ENCODE results near the gene CEACAM21. TPM values are rescaled to one million over a fixed set of nuclear protein-coding genes. Genes with fewer than 3 reads are reported as not detected.
A peak's percentile ranks its signal among the peaks of the same experiment; 100 is the strongest.

The CEACAM21 gene
- total RNA-seq, 1 donor from 2014 or later, result not detected

DNA sequence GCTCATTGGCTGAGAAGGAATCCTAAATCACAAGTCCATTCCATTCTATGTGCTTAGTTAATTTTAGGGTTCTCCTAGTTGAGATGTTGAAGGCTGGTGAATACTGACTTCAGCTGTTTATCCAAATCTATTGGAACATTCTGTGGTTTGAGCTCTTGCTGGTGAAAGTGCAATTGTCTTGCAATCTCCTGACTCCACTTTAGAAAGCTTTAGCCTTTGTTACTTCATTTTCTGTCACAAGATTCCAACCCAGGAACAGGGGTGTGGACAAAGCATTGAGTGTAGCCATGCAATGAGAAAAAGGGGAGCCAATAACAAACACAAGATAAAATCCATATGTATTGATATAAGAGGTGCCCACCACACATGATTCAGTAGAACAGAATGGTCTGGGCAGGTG, 15.0 kb downstream of the CEACAM21 start:
- Histone ChIP-seq H3K27ac (no peak overlapping the region), H3K27me3 (no peaks in the 10 kb centered on the region), H3K9me3 (ENCODE audit: low read depth) (no peaks in the 10 kb centered on the region), H3K36me3 (no peaks in the 10 kb centered on the region), H3K4me2 (no peak overlapping the region), H3K79me2 (ENCODE audit: low read depth) (no peaks in the 10 kb centered on the region), H3K4me3 (no peak overlapping the region), H2AFZ (replicated peaks) (no peak overlapping the region), H3K4me1 (no peaks in the 10 kb centered on the region), H3K9ac (no peak overlapping the region), H4K20me1 (ENCODE audit: low read depth) (no peaks in the 10 kb centered on the region), H3F3A (ENCODE audit: low read depth) (no peaks in the 10 kb centered on the region)
- Mint-ChIP-seq H3K27ac (no peak overlapping the region), H3K9me3 (peaks cover 1% of the 10 kb centered on the region), H3K4me3 (no peak overlapping the region), H3K36me3 (no peaks in the 10 kb centered on the region), H3K4me1 (no peaks in the 10 kb centered on the region), H3K27me3 (ENCODE audit: insufficient read depth, low read depth) (peaks cover 8% of the 10 kb centered on the region)
- no peak for TF ChIP-seq EZH2phosphoT487 (IDR thresholded peaks at IDR 0.05)
- no peak for TF ChIP-seq EZH2 (IDR thresholded peaks at IDR 0.05)
- TF ChIP-seq, protein P1, sequence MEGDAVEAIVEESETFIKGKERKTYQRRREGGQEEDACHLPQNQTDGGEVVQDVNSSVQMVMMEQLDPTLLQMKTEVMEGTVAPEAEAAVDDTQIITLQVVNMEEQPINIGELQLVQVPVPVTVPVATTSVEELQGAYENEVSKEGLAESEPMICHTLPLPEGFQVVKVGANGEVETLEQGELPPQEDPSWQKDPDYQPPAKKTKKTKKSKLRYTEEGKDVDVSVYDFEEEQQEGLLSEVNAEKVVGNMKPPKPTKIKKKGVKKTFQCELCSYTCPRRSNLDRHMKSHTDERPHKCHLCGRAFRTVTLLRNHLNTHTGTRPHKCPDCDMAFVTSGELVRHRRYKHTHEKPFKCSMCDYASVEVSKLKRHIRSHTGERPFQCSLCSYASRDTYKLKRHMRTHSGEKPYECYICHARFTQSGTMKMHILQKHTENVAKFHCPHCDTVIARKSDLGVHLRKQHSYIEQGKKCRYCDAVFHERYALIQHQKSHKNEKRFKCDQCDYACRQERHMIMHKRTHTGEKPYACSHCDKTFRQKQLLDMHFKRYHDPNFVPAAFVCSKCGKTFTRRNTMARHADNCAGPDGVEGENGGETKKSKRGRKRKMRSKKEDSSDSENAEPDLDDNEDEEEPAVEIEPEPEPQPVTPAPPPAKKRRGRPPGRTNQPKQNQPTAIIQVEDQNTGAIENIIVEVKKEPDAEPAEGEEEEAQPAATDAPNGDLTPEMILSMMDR (IDR thresholded peaks at IDR 0.05), result no peak
- no peak for DNase-seq (ENCODE audit: low spot score)

DNA sequence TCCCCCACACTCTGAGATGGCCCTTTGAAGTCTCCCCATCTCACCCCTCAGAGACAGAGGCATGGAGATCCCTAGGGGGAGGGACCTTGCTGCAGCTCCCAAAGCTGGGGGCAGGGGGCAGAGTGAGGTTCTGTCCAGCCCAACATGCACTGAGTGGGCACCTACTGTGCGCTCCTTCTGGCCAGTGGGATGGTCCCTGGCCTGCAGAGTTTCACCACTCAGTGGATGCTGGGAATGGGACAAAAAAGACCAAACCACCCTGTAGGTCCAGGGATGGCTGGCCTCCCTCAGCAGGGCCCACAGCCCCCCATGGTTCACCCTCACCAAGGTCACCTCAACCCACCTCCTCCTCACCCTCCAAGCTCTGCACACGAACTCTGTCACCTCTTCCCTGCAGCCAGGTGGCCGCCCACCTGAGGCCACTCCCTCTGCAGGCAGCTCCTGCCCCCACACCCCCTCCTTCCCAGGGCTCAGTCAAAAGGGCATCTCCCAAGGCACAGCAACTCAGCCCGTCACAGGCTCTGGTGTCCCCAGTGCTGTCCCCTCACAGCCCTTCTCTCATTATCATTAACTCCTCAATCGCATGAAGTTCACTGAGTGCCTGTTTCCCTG, 16.1 kb downstream of the CEACAM21 start:
- DNase-seq (ENCODE audit: low spot score), result no peak
- Histone ChIP-seq H3F3A (ENCODE audit: low read depth) (no peaks in the 10 kb centered on the region), H2AFZ (replicated peaks) (no peak overlapping the region), H3K9ac (no peak overlapping the region), H3K36me3 (no peaks in the 10 kb centered on the region), H3K4me3 (no peak overlapping the region), H4K20me1 (ENCODE audit: low read depth) (no peaks in the 10 kb centered on the region), H3K9me3 (ENCODE audit: low read depth) (no peaks in the 10 kb centered on the region), H3K4me1 (no peaks in the 10 kb centered on the region), H3K27ac (no peak overlapping the region), H3K79me2 (ENCODE audit: low read depth) (no peaks in the 10 kb centered on the region), H3K4me2 (no peak overlapping the region), H3K27me3 (no peaks in the 10 kb centered on the region)
- no peak overlapping the region for H3K27ac Mint-ChIP-seq
- peaks cover 1% of the 10 kb centered on the region for H3K9me3 Mint-ChIP-seq
- TF ChIP-seq EZH2phosphoT487 (IDR thresholded peaks at IDR 0.05) (no peak), EZH2 (IDR thresholded peaks at IDR 0.05) (no peak)
- TF ChIP-seq, protein P1 (IDR thresholded peaks at IDR 0.05), result no peak
- no peaks in the 10 kb centered on the region for H3K4me1 Mint-ChIP-seq
- H3K4me3 Mint-ChIP-seq, result no peak overlapping the region
- no peaks in the 10 kb centered on the region for H3K36me3 Mint-ChIP-seq
- peaks cover 14% of the 10 kb centered on the region for H3K27me3 Mint-ChIP-seq (ENCODE audit: insufficient read depth, low read depth)

DNA sequence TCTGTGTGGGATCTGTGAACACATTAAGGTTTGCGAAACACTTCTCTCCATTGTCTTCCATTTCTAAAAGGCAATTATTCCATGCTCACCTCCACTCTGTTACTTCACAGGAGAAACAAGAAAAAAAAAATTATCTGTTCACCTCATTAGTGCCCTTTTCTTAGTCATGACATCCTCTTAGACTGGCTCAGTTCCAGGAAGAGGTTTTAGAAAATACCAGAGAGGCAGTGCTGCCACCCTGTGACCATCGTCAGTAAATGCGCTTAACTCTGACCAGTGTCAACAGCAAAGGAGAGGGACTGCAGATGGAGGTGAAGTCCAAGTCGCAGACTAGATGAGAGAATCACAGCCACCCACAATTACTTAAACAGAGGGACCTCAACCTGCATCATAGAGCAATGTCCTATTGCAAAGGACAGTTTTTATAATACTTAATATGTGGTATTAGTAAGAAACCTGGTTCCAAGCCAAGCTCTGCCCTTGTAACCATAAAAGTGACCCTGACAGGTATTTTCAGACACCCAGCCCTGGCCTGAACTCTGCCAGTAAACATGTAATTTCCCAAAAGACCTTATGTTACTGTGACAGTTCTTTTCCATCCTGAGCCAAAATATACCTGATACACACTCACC, 19.4 kb downstream of the CEACAM21 start:
- no peak for TF ChIP-seq EZH2phosphoT487 (IDR thresholded peaks at IDR 0.05)
- TF ChIP-seq, protein P1 (IDR thresholded peaks at IDR 0.05), result peak; percentile 59
- Histone ChIP-seq H3K9me3 (ENCODE audit: low read depth) (no peaks in the 10 kb centered on the region), H3K9ac (no peak overlapping the region), H3K36me3 (no peaks in the 10 kb centered on the region), H4K20me1 (ENCODE audit: low read depth) (no peaks in the 10 kb centered on the region), H3K4me3 (no peak overlapping the region), H3K27ac (no peak overlapping the region), H3K27me3 (no peaks in the 10 kb centered on the region), H2AFZ (replicated peaks) (no peak overlapping the region), H3F3A (ENCODE audit: low read depth) (no peaks in the 10 kb centered on the region), H3K4me1 (no peaks in the 10 kb centered on the region), H3K4me2 (no peak overlapping the region), H3K79me2 (ENCODE audit: low read depth) (no peaks in the 10 kb centered on the region)
- H3K9me3 Mint-ChIP-seq, result no peaks in the 10 kb centered on the region
- no peak overlapping the region for H3K4me3 Mint-ChIP-seq
- H3K27me3 Mint-ChIP-seq (ENCODE audit: insufficient read depth, low read depth), result peaks cover 21% of the 10 kb centered on the region
- H3K36me3 Mint-ChIP-seq, result no peaks in the 10 kb centered on the region
- DNase-seq (ENCODE audit: low spot score), result peak; percentile 35
- H3K27ac Mint-ChIP-seq, result no peak overlapping the region
- no peaks in the 10 kb centered on the region for H3K4me1 Mint-ChIP-seq

Measured in neural progenitor cell (in vitro differentiated cells).